Posterior cingulate gyrus (tissue), 11 donors: ENCODE data around the gene MIF.
"Not testable (repeated sequence)": the region's sequence is repeated elsewhere in the genome, so short reads cannot be mapped to it uniquely, and the experiment has no call there.

Experiments used
- DNase-seq, 10 donors: peaks; one replicate each; pipeline versions ENCODE4 v3.0.0 to v3.0.0-alpha.2; 2020 to 2021; ENCODE audit warnings: mixed read lengths in 3 of 10
- intact Hi-C: fragments of 100-400 bp; cut with DNase I; formaldehyde crosslinking; loops from one replicate; pipeline ENCODE4 v1.15.1; 2023

MIF gene

GRCh38 chr22:23893945-23894709 is at the start of gene MIF:
Gene MIF (plus strand): TSS chr22:23894383. CDS start chr22:23894475, 92 bp downstream.
- peak; percentile 93 to 100 (median 96) for DNase-seq
- intact Hi-C loops, result no loop called here

GRCh38 chr22:23844739-23845202 is 49.4 kb upstream of the MIF start:
- peak in 1 of 10 donors; percentile 5 for DNase-seq
- intact Hi-C loops, result loop anchor here (5.0 to 10.0 kb wide), 3 partner anchors 77 to 302 kb away; partner anchors contain the start of gene CHCHD10

GRCh38 chr22:23845265-23846080 is 48.7 kb upstream of the MIF start:
- peak in 1 of 10 donors; percentile 35 for DNase-seq

GRCh38 chr22:23846081-23846469 is 48.1 kb upstream of the MIF start:
- intact Hi-C loops, result loop anchor here (5.0 to 10.0 kb wide), 3 partner anchors 79 to 304 kb away; partner anchors contain the start of gene CHCHD10

More at GRCh38 chr22:23845265-23846080, 48.7 kb upstream of the MIF start:
- intact Hi-C loops, result loop anchor here (5.0 to 10.0 kb wide), 3 partner anchors 78 to 303 kb away; partner anchors contain the start of gene CHCHD10

GRCh38 chr22:23847310-23847920 is 46.8 kb upstream of the MIF start:
- intact Hi-C loops, result loop anchor here (5.0 to 10.0 kb wide), 3 partner anchors 80 to 305 kb away; partner anchors contain the start of gene CHCHD10
- peak in 1 of 10 donors; percentile 54 for DNase-seq

More at GRCh38 chr22:23846081-23846469, 48.1 kb upstream of the MIF start:
- DNase-seq, result peak in 1 of 10 donors; percentile 35

GRCh38 chr22:23847991-23848864 is 46.0 kb upstream of the MIF start:
- intact Hi-C loops, result loop anchor here (5.0 to 10.0 kb wide), 3 partner anchors 81 to 306 kb away; partner anchors contain the start of gene CHCHD10
- DNase-seq, result peak in 3 of 10 donors; percentile 25 to 73 (median 61)

GRCh38 chr22:23849009-23850006 is 44.9 kb upstream of the MIF start:
- intact Hi-C loops, result loop anchor here (5.0 to 10.0 kb wide), 3 partner anchors 82 to 307 kb away; partner anchors contain the start of gene CHCHD10
- DNase-seq, result peak; percentile 69 to 98 (median 88)

GRCh38 chr22:23850136-23850611 is 44.0 kb upstream of the MIF start:
- intact Hi-C loops, result no loop called here
- peak in 3 of 10 donors; percentile 45 to 79 (median 54) for DNase-seq

GRCh38 chr22:23856721-23857605 is 37.2 kb upstream of the MIF start:
- DNase-seq, result peak in 7 of 10 donors; percentile 42 to 93 (median 49)
- intact Hi-C loops, result no loop called here

- intact Hi-C loops, result no loop called here
- peak; percentile 92 to 99 (median 96) for DNase-seq
Observed at GRCh38 chr22:23857606-23858483, 36.3 kb upstream of the MIF start, which contains the start of gene SLC2A11. Gene SLC2A11 (plus strand): TSS chr22:23857875. CDS start chr22:23858000, 125 bp downstream.

GRCh38 chr22:23858484-23858815 is 35.7 kb upstream of the MIF start:
- DNase-seq, result no peak
- intact Hi-C loops, result no loop called here

- DNase-seq, result peak in 1 of 10 donors; percentile 67
- intact Hi-C loops, result no loop called here
Observed at GRCh38 chr22:23859201-23859600, 35.0 kb upstream of the MIF start.

- intact Hi-C loops, result not testable (repeated sequence)
- peak in 1 of 10 donors; percentile 18 for DNase-seq
Observed at GRCh38 chr22:23860187-23860586, 34.0 kb upstream of the MIF start.

GRCh38 chr22:23862103-23862502 is 32.1 kb upstream of the MIF start:
- DNase-seq, result peak in 2 of 10 donors; percentile 39 to 81
- intact Hi-C loops, result no loop called here

GRCh38 chr22:23864499-23865154 is 29.6 kb upstream of the MIF start:
- intact Hi-C loops, result not testable (repeated sequence)
- DNase-seq, result peak in 1 of 10 donors; percentile 45
